GM12874 (cell line): ENCODE results near the gene CRTC3.

ENCODE experiments used
- CTCF ChIP-seq: IDR thresholded peaks from 2 replicates; pipeline ENCODE4 v1.5.1; 2011; ENCODE audit warnings: low read depth, mild to moderate bottlenecking, control low read depth, low read length, moderate library complexity; ENCODE audit not compliant: insufficient read depth

Gene CRTC3, protein sequence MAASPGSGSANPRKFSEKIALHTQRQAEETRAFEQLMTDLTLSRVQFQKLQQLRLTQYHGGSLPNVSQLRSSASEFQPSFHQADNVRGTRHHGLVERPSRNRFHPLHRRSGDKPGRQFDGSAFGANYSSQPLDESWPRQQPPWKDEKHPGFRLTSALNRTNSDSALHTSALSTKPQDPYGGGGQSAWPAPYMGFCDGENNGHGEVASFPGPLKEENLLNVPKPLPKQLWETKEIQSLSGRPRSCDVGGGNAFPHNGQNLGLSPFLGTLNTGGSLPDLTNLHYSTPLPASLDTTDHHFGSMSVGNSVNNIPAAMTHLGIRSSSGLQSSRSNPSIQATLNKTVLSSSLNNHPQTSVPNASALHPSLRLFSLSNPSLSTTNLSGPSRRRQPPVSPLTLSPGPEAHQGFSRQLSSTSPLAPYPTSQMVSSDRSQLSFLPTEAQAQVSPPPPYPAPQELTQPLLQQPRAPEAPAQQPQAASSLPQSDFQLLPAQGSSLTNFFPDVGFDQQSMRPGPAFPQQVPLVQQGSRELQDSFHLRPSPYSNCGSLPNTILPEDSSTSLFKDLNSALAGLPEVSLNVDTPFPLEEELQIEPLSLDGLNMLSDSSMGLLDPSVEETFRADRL

DNA sequence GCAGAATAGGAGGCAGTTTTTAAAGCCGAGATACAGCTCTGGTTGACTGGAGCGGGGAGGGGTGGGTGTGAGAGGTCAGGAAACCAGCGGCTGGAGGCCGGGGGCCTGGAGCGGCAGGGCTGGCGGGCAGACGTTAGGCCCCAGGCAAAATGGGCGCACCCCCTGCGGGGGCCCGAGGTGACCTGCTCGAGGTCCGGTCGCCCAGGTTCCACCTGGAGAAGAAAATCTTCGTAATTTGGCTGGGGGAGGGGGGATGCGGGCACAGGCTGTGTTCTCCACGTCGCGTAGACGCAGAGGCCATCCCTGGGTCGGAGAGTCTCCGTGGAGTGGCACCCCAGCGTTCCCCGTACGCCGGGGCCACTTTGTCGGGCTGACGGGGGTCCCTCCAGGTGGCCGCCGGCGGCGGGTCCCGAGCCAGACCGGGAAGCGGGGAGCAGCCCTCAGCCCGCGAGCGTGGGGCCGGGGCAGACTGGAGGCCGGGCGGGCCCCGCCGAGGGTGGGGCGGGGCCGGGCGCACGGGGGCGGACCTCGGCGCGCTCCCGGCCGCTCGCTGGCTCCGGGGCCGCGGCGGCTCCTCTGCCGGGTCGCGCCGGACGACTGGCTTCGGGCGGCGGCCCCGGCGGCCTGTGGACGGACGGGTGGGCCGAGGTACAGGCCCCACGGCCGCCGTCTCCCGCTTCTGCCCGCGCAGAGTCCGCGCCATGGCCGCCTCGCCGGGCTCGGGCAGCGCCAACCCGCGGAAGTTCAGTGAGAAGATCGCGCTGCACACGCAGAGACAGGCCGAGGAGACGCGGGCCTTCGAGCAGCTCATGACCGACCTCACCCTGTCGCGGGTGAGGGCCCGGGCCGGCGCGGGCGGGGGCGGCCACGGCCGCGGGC lies at the start of gene CRTC3:
CRTC3 (plus strand) TSS at position 553 of the 879 bp plus-strand sequence; CDS start at position 702, 149 bp downstream.
- peak; percentile 28; the same call in 1 of the 2 replicates for TF ChIP-seq CTCF

DNA sequence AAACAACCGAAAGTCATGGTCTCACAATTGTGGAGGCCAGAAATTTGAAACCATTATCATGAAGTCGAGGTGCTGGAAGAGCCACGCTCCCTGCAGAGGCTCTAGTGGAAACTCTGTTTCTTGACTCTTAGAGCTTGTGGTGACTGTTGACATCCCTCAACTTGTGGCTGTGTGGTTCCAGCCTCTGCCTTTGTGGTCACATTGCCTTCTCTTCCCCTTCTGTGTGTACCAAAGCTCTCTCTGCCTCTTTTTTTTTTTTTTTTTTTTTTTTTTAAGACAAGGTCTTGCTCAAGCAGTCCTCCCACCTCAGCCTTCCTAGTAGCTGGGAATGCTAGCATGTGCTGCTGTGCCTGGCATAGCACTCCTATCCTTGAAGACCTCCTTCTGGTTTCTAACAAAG lies 48.7 kb upstream of the CRTC3 start:
- no peak for TF ChIP-seq CTCF

DNA sequence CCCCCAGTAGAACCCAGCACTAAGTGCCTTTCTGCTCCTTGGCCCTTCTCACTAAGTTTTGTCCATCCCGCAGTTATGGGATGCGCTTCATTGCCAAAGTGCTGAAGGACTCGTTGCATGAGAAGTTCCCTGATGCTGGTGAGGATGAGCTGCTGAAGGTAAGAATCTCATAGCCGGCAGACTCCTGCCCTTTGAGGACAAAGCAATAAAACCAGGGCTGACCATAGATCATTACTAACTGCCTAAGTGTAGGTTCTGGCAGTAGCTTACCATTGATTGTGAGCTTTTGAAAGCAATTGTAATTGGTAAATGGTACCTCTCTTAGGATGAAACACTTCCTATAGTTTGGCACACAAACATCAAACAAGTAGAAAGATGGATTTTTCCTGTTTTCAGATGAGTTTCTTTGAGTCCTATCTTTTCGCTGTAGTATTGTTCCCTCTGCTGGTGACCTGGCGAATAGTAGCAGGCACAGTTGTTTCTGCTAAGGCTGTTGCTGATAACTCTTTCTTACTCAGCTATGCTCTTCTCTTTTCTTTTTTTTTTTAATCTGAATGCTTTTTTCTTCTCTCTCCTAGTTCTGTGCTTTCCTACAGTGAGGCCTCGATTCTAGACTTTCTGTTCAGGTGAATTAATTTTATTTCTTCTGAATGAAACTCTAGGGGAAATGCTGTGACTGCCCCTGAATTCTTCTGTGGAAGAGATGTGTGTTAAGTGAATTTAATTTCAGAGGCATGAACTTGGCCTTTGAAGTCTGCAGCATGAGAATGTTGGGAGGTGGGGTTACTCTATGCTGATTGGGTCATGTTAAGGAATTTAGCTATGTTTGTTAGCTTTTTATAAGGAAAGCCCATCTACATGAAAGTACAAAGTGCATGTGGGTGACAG lies 47.4 kb upstream of the CRTC3 start:
- peak; percentile 65 for TF ChIP-seq CTCF

DNA sequence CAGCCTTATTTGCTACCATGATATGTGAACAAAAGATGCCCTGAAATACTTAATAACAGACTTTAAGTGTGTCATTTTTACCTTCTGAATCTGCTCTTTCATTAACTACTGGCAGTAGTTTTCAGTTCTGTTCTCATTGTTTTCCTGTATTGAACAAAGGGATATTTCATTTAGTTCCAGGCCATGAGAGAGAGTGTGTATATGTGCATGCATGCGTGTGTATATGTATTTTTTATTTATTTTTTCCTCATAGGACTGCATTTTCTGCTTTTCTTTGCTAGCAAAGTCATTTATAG lies 46.8 kb upstream of the CRTC3 start:
- no peak for TF ChIP-seq CTCF

DNA sequence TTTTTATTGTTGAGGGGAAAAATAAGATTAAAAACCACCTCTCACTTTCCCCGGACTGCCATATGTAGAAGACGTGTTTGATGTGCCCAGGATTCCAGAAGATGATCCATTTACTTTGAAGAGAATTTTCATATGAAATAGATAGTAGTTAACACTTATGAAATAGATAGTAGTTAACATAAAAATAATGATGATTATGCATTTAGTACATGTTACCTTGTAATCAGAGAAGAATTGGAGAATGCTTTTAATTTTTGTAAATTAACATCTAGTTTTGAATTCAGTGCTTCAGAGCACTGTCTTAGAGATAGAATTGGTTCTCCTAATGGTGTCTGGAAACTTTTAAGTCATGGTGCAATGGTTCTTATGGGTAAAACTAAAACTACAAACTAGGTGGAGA lies 46.1 kb upstream of the CRTC3 start:
- TF ChIP-seq CTCF = no peak

GRCh38 chr15:90487186-90487585 lies 42.5 kb upstream of the CRTC3 start:
- no peak for TF ChIP-seq CTCF
